Naive thymus-derived CD4-positive, alpha-beta T cell (primary cell): ENCODE results near the gene FRMD8. TPM values are rescaled to one million over a fixed set of nuclear protein-coding genes. Genes with fewer than 3 reads are reported as not detected.

Experiments used
- ATAC-seq: fragments of 150-1000 bp; cut with Tn5 transposase; 2 replicates; pipeline ENCODE4 v1.10.0; 2021; ENCODE audit warnings: mild to moderate bottlenecking, moderate library complexity
- CTCF ChIA-PET: fragments of 350-600 bp; sonication (Branson Sonifier 250); formaldehyde crosslinking; loops from one replicate; lab custom pipeline; 2021; ENCODE audit warnings: antibody characterized with exemption; lab: Charles Lee
- POLR2A ChIA-PET: fragments of 350-600 bp; sonication (Branson Sonifier 250); formaldehyde crosslinking; loops from one replicate; lab custom pipeline; 2021; ENCODE audit warnings: antibody characterized with exemption, inconsistent platforms; lab: Charles Lee
- DNase-seq, 9 donors: peaks; one replicate each; pipeline versions ENCODE4 v3.0.0 to v3.0.0-alpha.2; 2020 to 2022; ENCODE audit warnings: mixed read lengths in 1 of 9
- H3K27ac ChIP-seq: one replicate; pipeline ENCODE4 v1.7.0; 2013; ENCODE audit warnings: mild to moderate bottlenecking, low read depth, low read length, moderate library complexity
- H3K27me3 ChIP-seq, 2 donors: one replicate each; pipeline ENCODE4 v1.7.0; 2013; ENCODE audit warnings: low read length in 2 of 2, mild to moderate bottlenecking in 2 of 2, moderate library complexity in 2 of 2; ENCODE audit not compliant: control insufficient read depth in 2 of 2, insufficient read depth in 2 of 2
- H3K36me3 ChIP-seq, 3 experiments: 1 replicate in 2 of 3; 2 replicates in 1 of 3; pipeline ENCODE4 v1.7.0; 2013; ENCODE audit warnings: low read length in 3 of 3, mild to moderate bottlenecking in 3 of 3, moderate library complexity in 1 of 3; ENCODE audit not compliant: insufficient read depth in 3 of 3, control insufficient read depth in 2 of 3
- H3K4me1 ChIP-seq, 2 donors: one replicate each; pipeline ENCODE4 v1.7.0; 2013; ENCODE audit warnings: low read length in 2 of 2, mild to moderate bottlenecking in 2 of 2, moderate library complexity in 1 of 2; ENCODE audit not compliant: control insufficient read depth in 2 of 2, insufficient read depth in 2 of 2
- H3K4me3 ChIP-seq: 2 replicates; pipeline ENCODE4 v1.7.0; 2013; ENCODE audit warnings: mild to moderate bottlenecking, low read length
- H3K9me3 ChIP-seq, 3 experiments: 1 replicate in 2 of 3; 2 replicates in 1 of 3; pipeline ENCODE4 v1.7.0; 2013; ENCODE audit warnings: low read length in 3 of 3; ENCODE audit not compliant: control insufficient read depth in 2 of 3
- H3K27ac Mint-ChIP-seq, 9 donors: one replicate each; pipeline ENCODE4 v1.8.0; 2020 to 2022; ENCODE audit warnings: mixed read lengths in 9 of 9, mild to moderate bottlenecking in 8 of 9, moderate library complexity in 5 of 9, inconsistent platforms in 2 of 9
- H3K27me3 Mint-ChIP-seq, 5 donors: one replicate each; pipeline ENCODE4 v1.8.0; 2021 to 2022; ENCODE audit warnings: mixed read lengths in 5 of 5, mild to moderate bottlenecking in 1 of 5
- H3K36me3 Mint-ChIP-seq, 5 donors: one replicate each; pipeline ENCODE4 v1.8.0; 2020 to 2022; ENCODE audit warnings: mixed read lengths in 5 of 5, mild to moderate bottlenecking in 3 of 5, inconsistent platforms in 1 of 5
- H3K4me1 Mint-ChIP-seq, 7 donors: one replicate each; pipeline ENCODE4 v1.8.0; 2020 to 2022; ENCODE audit warnings: mixed read lengths in 7 of 7, mild to moderate bottlenecking in 3 of 7, inconsistent platforms in 1 of 7
- H3K4me3 Mint-ChIP-seq, 10 donors: one replicate each; pipeline ENCODE4 v1.8.0; 2020 to 2022; ENCODE audit warnings: mild to moderate bottlenecking in 10 of 10, mixed read lengths in 10 of 10, moderate library complexity in 6 of 10, inconsistent platforms in 2 of 10
- H3K9me3 Mint-ChIP-seq, 11 donors: one replicate each; pipeline ENCODE4 v1.8.0; 2020 to 2022; ENCODE audit warnings: mixed read lengths in 11 of 11, mild to moderate bottlenecking in 4 of 11, inconsistent platforms in 1 of 11, moderate library complexity in 1 of 11
- intact Hi-C, 2 donors: fragments of 100-400 bp; cut with micrococcal nuclease; formaldehyde crosslinking; loops; one replicate each; pipeline ENCODE4 v1.15.1; 2023
- polyA plus RNA-seq, 2 donors: library from polyadenylated mRNA; unstranded; fragments of 300-500 nt; fragmentation: Illumina TruSeq; gene quantifications; one replicate each; pipeline ENCODE4 v1.2.3, GENCODE V29; 2021
- total RNA-seq, 6 experiments: library from RNA in 5 of 6; stranded (reverse) in 5 of 6; gene quantifications; 1 replicate in 5 of 6; 2 replicates in 1 of 6; pipeline ENCODE4 v1.2.3 and lab custom pipeline; 2021 to 2026

The FRMD8 gene
- total and polyA plus RNA-seq, 7 experiments from 2014 or later = 28.9 to 66.8 (median 44.7) TPM

DNA sequence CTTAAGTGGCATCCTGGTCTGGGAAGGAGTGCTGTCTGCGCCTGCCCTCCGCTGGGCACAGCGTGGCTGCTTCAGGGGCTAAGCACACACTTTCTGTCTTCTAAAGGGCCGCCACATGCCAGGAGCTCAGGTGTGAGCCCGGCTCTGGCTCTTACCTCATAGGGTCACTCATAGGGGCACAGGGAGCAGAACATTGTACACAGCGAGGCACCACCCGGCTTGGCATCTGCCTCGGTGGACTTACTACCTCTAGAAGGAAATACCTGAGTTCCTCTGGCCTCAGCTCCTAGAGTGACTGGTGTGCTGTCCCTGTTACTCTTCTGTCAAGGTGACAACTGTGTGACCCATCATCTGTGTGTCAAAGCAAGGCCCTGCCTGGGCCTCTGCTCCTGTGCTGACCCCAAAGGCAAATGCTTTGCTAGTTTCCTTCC, 49.6 kb downstream of the FRMD8 start:
- Mint-ChIP-seq H3K27ac (peak overlapping the region in 3 of 9 donors; percentile 34 to 74 (median 59)), H3K36me3 (peaks cover 0 to 37% (median 15%) of the 10 kb centered on the region in 5 donors), H3K4me1 (peaks cover 42 to 85% (median 76%) of the 10 kb centered on the region in 7 donors), H3K27me3 (no peaks in the 10 kb centered on the region), H3K9me3 (no peaks in the 10 kb centered on the region), H3K4me3 (no peak overlapping the region)
- Histone ChIP-seq H3K27me3 (no peaks in the 10 kb centered on the region), H3K4me3 (no peak overlapping the region), H3K9me3 (no peaks in the 10 kb centered on the region), H3K36me3 (peaks cover 0 to 28% (median 8%) of the 10 kb centered on the region in 3 experiments), H3K27ac (no peak overlapping the region), H3K4me1 (peaks cover 17 to 24% of the 10 kb centered on the region in 2 donors)
- ChIA-PET POLR2A (interaction anchor here (1.1 to 5.2 kb wide), 5 partner anchors 10 to 70 kb away, joined by 6 to 119 read pairs (median 15); partner anchors contain the start of genes MALAT1 and NEAT1), CTCF (no interaction called here)
- DNase-seq (peak in 1 of 9 donors; percentile 21), ATAC-seq (no peak)
- intact Hi-C loops = no loop called here

DNA sequence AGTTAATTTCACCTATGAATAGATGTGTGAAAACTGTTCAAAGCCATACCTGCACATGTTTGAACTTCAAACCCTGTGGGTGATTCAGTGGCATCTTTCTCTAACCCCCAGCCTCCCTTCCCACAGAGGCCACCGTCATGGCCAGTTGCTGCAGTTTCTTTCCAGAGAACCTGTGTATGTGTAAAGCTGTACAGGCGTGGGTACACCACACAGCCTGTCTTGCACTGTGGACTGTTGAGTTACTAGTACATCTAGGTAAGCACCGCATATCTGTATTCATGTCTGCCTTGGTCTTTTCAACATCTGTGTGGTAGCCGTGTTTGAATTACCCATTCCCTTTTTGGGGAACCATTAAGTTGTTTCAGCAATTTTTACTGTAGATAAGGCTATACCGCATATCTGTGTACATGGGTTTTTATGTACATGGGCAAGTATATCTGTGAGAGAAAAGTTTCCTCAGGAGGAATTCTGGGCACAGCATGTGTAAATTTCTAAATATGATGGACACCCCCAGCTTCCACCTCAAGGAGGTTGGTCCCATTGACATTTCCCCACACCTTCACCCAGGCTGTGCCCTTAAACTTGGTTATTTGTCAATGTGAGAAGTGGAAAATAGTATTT, 50.1 kb downstream of the FRMD8 start:
- Mint-ChIP-seq H3K4me1 (peaks cover 37 to 83% (median 74%) of the 10 kb centered on the region in 7 donors), H3K36me3 (peaks cover 0 to 37% (median 15%) of the 10 kb centered on the region in 5 donors), H3K27ac (peak overlapping the region in 3 of 9 donors; percentile 23 to 74 (median 28)), H3K4me3 (no peak overlapping the region), H3K27me3 (no peaks in the 10 kb centered on the region), H3K9me3 (no peaks in the 10 kb centered on the region)
- H3K36me3 ChIP-seq = peaks cover 0 to 28% (median 8%) of the 10 kb centered on the region in 3 experiments
- no peak for ATAC-seq
- H3K4me3 ChIP-seq = no peak overlapping the region
- H3K27me3 ChIP-seq = no peaks in the 10 kb centered on the region
- CTCF ChIA-PET = interaction anchor here (1.4 to 1.9 kb wide), 2 partner anchors 19 to 74 kb away, joined by 3 to 8 read pairs; no protein-coding TSS in a partner anchor
- H3K9me3 ChIP-seq = no peaks in the 10 kb centered on the region
- peaks cover 12 to 24% of the 10 kb centered on the region in 2 donors for H3K4me1 ChIP-seq
- intact Hi-C loops = no loop called here
- peak in 1 of 9 donors; percentile 18 for DNase-seq
- no peak overlapping the region for H3K27ac ChIP-seq
- POLR2A ChIA-PET = interaction anchor here (0.6 to 5.2 kb wide), 10 partner anchors 9 to 72 kb away, joined by 3 to 119 read pairs (median 6); partner anchors contain the start of genes MALAT1 and NEAT1

DNA sequence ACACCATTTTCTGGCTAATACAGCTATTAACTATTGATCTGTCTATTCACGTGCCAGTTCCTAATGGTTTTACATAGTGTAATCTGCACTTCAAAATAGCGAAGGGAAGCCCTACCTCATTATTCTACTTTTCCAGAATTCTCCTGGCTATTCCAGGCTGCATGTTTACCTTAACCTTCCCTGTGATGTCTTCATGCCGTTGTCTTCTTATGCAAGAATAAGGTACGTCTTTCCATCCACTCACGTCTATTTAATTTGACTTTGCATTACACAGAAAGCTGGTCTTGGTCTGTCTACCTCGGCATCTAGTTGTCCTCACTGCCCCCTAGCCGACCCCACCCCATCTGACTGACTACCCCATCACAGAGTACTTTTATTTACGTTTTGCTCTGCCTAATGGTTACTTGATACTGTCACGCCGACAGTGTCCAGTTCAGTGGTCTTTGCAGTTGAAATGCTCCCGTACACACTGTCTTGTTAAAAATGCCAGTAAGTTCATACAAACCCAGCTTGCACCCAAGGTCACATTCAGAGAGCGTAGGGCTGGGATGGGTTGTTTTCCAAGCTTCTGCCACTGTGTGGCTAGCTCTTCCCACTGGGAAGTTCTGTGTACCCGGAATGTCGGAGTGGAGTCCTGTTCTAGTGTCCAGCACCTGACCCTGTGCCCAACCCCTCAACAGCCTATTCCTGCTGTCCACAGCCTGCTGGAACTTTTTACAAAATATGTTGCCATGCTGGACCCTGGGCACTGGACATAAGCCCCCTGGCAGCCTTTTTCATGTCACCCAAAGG, 51.2 kb downstream of the FRMD8 start:
- no peaks in the 10 kb centered on the region for H3K9me3 Mint-ChIP-seq
- peaks cover 0 to 37% (median 15%) of the 10 kb centered on the region in 5 donors for H3K36me3 Mint-ChIP-seq
- H3K27ac Mint-ChIP-seq = peak overlapping the region in 4 of 9 donors; percentile 2 to 65 (median 29)
- Histone ChIP-seq H3K36me3 (peaks cover 0 to 28% (median 8%) of the 10 kb centered on the region in 3 experiments), H3K27me3 (no peaks in the 10 kb centered on the region), H3K27ac (no peak overlapping the region), H3K4me1 (peaks cover 2 to 20% of the 10 kb centered on the region in 2 donors), H3K9me3 (no peaks in the 10 kb centered on the region), H3K4me3 (no peak overlapping the region)
- ATAC-seq = no peak
- intact Hi-C loops = no loop called here
- DNase-seq = peak in 1 of 9 donors; percentile 7
- no peak overlapping the region for H3K4me3 Mint-ChIP-seq
- POLR2A ChIA-PET = interaction anchor here (0.7 to 5.2 kb wide), 11 partner anchors 8 to 305 kb away, joined by 3 to 119 read pairs (median 5); partner anchors contain the start of genes MALAT1 and NEAT1
- H3K4me1 Mint-ChIP-seq = peaks cover 30 to 82% (median 69%) of the 10 kb centered on the region in 7 donors
- CTCF ChIA-PET = interaction anchor here (1.4 to 1.9 kb wide), 2 partner anchors 20 to 73 kb away, joined by 3 to 8 read pairs; no protein-coding TSS in a partner anchor
- H3K27me3 Mint-ChIP-seq = no peaks in the 10 kb centered on the region

DNA sequence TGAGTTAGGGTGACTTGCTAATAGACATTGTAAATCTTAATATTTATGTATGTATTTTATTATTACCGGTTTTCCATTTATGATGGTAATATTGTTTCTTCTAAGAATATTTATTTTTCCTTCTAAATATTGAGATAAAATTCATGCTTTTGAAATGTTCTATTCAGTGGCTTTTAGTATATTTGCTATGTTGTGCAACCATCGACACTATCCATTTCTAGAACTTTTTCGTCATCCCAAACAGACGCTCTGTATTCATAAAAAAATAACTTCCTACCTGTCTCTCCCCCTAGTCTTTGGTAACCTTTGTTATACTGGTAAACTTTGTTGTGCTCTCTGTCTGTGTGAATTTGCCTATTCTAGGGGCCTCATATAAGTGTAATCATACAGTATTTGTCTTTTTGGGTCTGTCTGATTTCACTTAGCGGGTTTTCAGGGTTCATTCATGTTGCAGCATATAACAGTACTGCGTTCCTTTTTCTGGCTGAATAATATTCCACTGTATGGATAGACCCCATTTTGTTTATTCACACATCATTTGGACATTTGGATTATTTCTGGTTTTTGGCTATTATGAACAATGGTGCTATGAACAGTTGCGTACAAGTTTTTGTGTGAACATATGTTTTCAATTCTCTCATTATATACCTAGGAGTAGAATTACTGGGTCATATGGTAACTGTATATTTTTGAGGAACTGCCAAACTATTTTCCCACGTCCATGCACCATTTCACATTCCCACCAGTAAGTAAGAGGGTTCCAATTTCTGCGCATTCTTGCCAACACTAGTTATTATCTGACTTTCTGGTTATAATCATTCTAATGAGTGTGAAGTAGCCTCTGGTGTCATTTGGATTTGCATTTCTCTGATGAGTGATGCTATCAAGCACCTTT, 52.1 kb downstream of the FRMD8 start:
- peaks cover 29 to 82% (median 69%) of the 10 kb centered on the region in 7 donors for H3K4me1 Mint-ChIP-seq
- H3K27me3 Mint-ChIP-seq = no peaks in the 10 kb centered on the region
- Histone ChIP-seq H3K4me1 (peaks cover 0 to 12% of the 10 kb centered on the region in 2 donors), H3K27ac (no peak overlapping the region), H3K36me3 (peaks cover 0 to 29% (median 15%) of the 10 kb centered on the region in 3 experiments), H3K4me3 (no peak overlapping the region), H3K9me3 (no peaks in the 10 kb centered on the region), H3K27me3 (no peaks in the 10 kb centered on the region)
- H3K36me3 Mint-ChIP-seq = peaks cover 0 to 38% (median 15%) of the 10 kb centered on the region in 5 donors
- no peak for ATAC-seq
- ChIA-PET POLR2A (interaction anchor here (2.9 to 5.2 kb wide), 3 partner anchors 18 to 61 kb away, joined by 29 to 119 read pairs (median 38); partner anchors contain the start of genes MALAT1 and NEAT1), CTCF (interaction anchor here (1.9 kb wide), 1 partner anchor 21 kb away, joined by 8 read pairs; no protein-coding TSS in a partner anchor)
- DNase-seq = no peak
- H3K27ac Mint-ChIP-seq = peak overlapping the region in 3 of 9 donors; percentile 32 to 43 (median 37)
- no peaks in the 10 kb centered on the region for H3K9me3 Mint-ChIP-seq
- intact Hi-C loops = no loop called here
- H3K4me3 Mint-ChIP-seq = no peak overlapping the region

DNA sequence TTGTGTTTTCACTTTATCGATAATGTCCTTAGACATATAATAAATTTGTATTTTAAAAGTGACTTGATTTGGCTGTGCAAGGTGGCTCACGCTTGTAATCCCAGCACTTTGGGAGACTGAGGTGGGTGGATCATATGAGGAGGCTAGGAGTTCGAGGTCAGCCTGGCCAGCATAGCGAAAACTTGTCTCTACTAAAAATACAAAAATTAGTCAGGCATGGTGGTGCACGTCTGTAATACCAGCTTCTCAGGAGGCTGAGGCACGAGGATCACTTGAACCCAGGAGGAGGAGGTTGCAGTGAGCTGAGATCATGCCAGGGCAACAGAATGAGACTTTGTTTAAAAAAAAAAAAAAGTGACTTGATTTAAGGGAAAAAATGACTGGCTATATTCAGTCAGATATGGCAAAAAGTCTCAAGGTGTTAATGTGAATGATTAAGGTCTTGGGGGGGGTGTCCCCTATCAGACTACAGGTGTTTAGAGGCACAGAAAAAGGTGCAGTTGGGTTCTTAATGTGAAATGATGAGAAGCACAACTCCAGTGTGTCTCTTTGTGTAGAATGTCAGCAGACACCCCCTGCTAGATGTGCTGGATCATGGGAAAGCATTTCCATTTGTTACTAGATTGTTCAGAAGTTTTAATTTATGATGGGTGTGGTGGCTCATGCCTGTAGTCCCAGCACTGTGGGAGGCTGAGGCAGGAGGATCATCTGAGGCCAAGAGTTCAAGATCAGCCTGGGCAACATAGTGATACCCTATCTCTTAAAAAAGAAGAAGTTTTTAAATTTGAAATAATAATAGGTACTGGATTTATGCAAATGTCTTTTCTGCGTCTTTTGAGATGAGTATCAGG, 53.1 kb downstream of the FRMD8 start:
- Histone ChIP-seq H3K4me1 (peaks cover 0 to 12% of the 10 kb centered on the region in 2 donors), H3K4me3 (no peak overlapping the region), H3K36me3 (peaks cover 0 to 39% (median 15%) of the 10 kb centered on the region in 3 experiments), H3K27ac (no peak overlapping the region), H3K27me3 (no peaks in the 10 kb centered on the region), H3K9me3 (no peaks in the 10 kb centered on the region)
- no peak for DNase-seq
- H3K4me1 Mint-ChIP-seq = peaks cover 29 to 78% (median 66%) of the 10 kb centered on the region in 7 donors
- no peak for ATAC-seq
- H3K36me3 Mint-ChIP-seq = peaks cover 0 to 35% (median 19%) of the 10 kb centered on the region in 5 donors
- H3K4me3 Mint-ChIP-seq = peak overlapping the region in 2 of 10 donors; percentile 12 to 39
- intact Hi-C loops = loop anchor here in 1 of 2 donors (2.0 kb wide), 1 partner anchor 15 kb away; no protein-coding TSS in a partner anchor
- H3K27me3 Mint-ChIP-seq = no peaks in the 10 kb centered on the region
- ChIA-PET POLR2A (interaction anchor here (0.7 to 3.9 kb wide), 5 partner anchors 15 to 66 kb away, joined by 3 to 29 read pairs (median 5); partner anchors contain the start of genes MALAT1 and NEAT1), CTCF (no interaction called here)
- peak overlapping the region in 6 of 9 donors; percentile 36 to 71 (median 58) for H3K27ac Mint-ChIP-seq
- H3K9me3 Mint-ChIP-seq = no peaks in the 10 kb centered on the region
